KMS-11 (cell line): ENCODE data around the gene PTGFRN.

Experiments used
- H2AFZ ChIP-seq: fragments of 200-600 bp; sonication (generic); 2 replicates; pipeline ENCODE4 v1.6.1; 2016; ENCODE audit warnings: antibody characterized with exemption, mixed run types, low read depth
- H3K27ac ChIP-seq: fragments of 200-600 bp; sonication (generic); 2 replicates; pipeline ENCODE4 v1.6.1; 2016; ENCODE audit warnings: mild to moderate bottlenecking, mixed run types
- H3K27me3 ChIP-seq: fragments of 200-600 bp; sonication (generic); 2 replicates; pipeline ENCODE4 v1.6.1; 2017; ENCODE audit warnings: mild to moderate bottlenecking, low read depth, mixed run types, moderate library complexity; ENCODE audit not compliant: insufficient read depth
- H3K36me3 ChIP-seq: fragments of 200-600 bp; sonication (generic); 2 replicates; pipeline ENCODE4 v1.6.1; 2017; ENCODE audit warnings: mild to moderate bottlenecking, mixed run types; ENCODE audit not compliant: insufficient read depth
- H3K4me1 ChIP-seq: fragments of 200-600 bp; sonication (generic); 2 replicates; pipeline ENCODE4 v1.6.1; 2016; ENCODE audit warnings: mild to moderate bottlenecking, low read depth, mixed run types; ENCODE audit not compliant: poor library complexity, severe bottlenecking
- H3K4me2 ChIP-seq: fragments of 200-600 bp; sonication (generic); 2 replicates; pipeline ENCODE4 v1.7.0; 2016; ENCODE audit warnings: mild to moderate bottlenecking, mixed run types
- H3K4me3 ChIP-seq: fragments of 200-600 bp; sonication (generic); IDR thresholded peaks from 2 replicates; pipeline ENCODE4 v1.6.1; 2017; ENCODE audit warnings: low read depth, low read length, mixed read lengths; ENCODE audit not compliant: insufficient read depth
- H3K79me2 ChIP-seq: fragments of 200-600 bp; sonication (generic); 2 replicates; pipeline ENCODE4 v1.6.1; 2016; ENCODE audit warnings: low read depth, mixed run types; ENCODE audit not compliant: insufficient read depth
- H3K9ac ChIP-seq: fragments of 200-600 bp; sonication (generic); 2 replicates; pipeline ENCODE4 v1.6.1; 2016; ENCODE audit warnings: mild to moderate bottlenecking, mixed run types
- H4K20me1 ChIP-seq: fragments of 200-600 bp; sonication (generic); 2 replicates; pipeline ENCODE4 v1.6.1; 2016; ENCODE audit warnings: mild to moderate bottlenecking, mixed run types; ENCODE audit not compliant: insufficient read depth
- TF ChIP-seq, protein P1 (sequence below): fragments of 200-600 bp; sonication (generic); conservative IDR thresholded peaks from 2 replicates; pipeline ENCODE4 v1.6.1; 2017; ENCODE audit warnings: low read depth, mild to moderate bottlenecking, antibody characterized with exemption, low read length, moderate library complexity, mixed read lengths

Gene PTGFRN

DNA sequence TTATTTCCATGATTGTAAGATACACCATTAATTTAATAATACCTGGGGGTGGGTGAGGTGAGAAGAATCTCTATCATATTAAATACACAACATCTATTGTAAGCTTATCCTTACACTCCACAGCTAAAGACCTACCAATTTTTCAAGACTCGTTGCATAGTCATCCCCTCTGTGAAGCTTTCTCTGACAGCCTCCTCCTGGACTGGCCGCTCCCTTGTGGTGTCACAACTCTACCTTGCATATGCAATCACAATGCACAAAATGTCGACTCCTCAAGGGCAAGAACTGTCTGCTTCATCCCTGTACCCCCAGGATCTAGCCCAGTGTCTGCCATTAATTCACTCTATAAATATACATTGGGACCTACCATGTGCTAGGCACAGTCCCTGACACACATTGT lies 2.4 kb upstream of the PTGFRN start:
- no peak overlapping the region for H3K27ac ChIP-seq
- no peak overlapping the region for H3K4me2 ChIP-seq
- TF ChIP-seq, protein P1, sequence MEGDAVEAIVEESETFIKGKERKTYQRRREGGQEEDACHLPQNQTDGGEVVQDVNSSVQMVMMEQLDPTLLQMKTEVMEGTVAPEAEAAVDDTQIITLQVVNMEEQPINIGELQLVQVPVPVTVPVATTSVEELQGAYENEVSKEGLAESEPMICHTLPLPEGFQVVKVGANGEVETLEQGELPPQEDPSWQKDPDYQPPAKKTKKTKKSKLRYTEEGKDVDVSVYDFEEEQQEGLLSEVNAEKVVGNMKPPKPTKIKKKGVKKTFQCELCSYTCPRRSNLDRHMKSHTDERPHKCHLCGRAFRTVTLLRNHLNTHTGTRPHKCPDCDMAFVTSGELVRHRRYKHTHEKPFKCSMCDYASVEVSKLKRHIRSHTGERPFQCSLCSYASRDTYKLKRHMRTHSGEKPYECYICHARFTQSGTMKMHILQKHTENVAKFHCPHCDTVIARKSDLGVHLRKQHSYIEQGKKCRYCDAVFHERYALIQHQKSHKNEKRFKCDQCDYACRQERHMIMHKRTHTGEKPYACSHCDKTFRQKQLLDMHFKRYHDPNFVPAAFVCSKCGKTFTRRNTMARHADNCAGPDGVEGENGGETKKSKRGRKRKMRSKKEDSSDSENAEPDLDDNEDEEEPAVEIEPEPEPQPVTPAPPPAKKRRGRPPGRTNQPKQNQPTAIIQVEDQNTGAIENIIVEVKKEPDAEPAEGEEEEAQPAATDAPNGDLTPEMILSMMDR = no peak
- H3K27me3 ChIP-seq = no peaks in the 10 kb centered on the region
- no peaks in the 10 kb centered on the region for H3K79me2 ChIP-seq
- no peaks in the 10 kb centered on the region for H4K20me1 ChIP-seq
- no peaks in the 10 kb centered on the region for H3K4me1 ChIP-seq
- no peaks in the 10 kb centered on the region for H3K36me3 ChIP-seq
- H3K4me3 ChIP-seq = no peak overlapping the region
- no peak overlapping the region for H3K9ac ChIP-seq
- no peak overlapping the region for H2AFZ ChIP-seq

DNA sequence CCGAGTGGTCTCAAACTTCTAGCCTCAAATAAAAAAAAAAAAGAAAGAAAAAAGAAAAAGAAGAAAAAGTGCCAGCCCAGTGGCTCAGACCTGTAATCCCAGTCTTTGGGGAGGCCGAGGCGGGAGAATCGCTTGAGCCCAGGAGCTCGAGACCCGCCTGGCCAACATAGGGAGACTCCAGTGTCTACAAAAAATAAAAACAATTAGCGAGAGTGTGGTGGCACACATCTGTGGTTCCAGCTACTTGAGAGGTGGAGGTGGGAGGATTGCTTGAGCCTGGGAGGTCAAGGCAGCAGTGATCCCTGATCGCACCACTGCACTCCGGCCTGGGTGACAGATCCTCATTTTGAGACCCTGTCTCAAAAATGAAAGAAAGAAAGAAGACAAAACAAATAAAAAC lies 1.4 kb upstream of the PTGFRN start:
- no peaks in the 10 kb centered on the region for H3K36me3 ChIP-seq
- no peak overlapping the region for H3K9ac ChIP-seq
- H3K4me2 ChIP-seq = no peak overlapping the region
- H3K4me3 ChIP-seq = no peak overlapping the region
- no peaks in the 10 kb centered on the region for H4K20me1 ChIP-seq
- TF ChIP-seq, protein P1 = no peak
- no peaks in the 10 kb centered on the region for H3K4me1 ChIP-seq
- no peak overlapping the region for H2AFZ ChIP-seq
- no peaks in the 10 kb centered on the region for H3K27me3 ChIP-seq
- H3K79me2 ChIP-seq = no peaks in the 10 kb centered on the region
- H3K27ac ChIP-seq = no peak overlapping the region

DNA sequence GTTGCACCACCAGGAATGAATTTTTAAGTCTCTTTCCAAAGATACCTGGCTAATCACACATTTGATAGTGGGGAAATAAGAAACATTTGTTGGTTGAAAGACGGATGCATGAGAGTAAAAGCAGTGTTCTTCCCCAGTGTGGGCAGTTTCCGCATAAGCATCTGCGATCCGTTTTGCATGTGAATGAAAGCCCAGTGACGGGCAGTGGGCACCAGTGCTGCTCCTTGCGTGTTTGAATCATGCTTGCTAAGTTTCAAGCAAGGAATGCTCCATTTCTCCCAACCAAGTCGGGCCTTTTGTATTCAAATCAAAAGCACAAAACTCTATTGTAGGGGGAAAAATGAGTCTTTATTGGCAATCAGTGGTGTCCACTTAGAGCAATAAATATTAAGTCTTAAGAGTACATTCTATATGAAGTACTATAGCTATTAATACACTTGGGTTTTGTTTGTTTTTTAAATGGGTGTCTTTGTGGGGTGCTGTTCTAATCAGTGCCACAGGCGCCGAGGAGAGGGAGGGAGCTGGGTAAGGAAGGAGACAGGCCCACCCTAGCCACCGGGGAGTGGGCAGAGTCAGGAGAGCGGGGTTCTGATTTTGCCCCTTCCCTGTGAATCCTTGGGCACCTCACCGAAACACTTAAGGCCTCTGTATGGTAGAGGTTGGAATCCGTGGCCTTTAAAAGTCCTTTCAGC lies 750 bp upstream of the PTGFRN start:
- H3K79me2 ChIP-seq = no peaks in the 10 kb centered on the region
- H3K4me1 ChIP-seq = no peaks in the 10 kb centered on the region
- no peaks in the 10 kb centered on the region for H3K36me3 ChIP-seq
- H3K9ac ChIP-seq = no peak overlapping the region
- H3K4me2 ChIP-seq = no peak overlapping the region
- H3K4me3 ChIP-seq = no peak overlapping the region
- no peak overlapping the region for H2AFZ ChIP-seq
- no peaks in the 10 kb centered on the region for H3K27me3 ChIP-seq
- TF ChIP-seq, protein P1 = no peak
- H4K20me1 ChIP-seq = no peaks in the 10 kb centered on the region
- H3K27ac ChIP-seq = no peak overlapping the region

DNA sequence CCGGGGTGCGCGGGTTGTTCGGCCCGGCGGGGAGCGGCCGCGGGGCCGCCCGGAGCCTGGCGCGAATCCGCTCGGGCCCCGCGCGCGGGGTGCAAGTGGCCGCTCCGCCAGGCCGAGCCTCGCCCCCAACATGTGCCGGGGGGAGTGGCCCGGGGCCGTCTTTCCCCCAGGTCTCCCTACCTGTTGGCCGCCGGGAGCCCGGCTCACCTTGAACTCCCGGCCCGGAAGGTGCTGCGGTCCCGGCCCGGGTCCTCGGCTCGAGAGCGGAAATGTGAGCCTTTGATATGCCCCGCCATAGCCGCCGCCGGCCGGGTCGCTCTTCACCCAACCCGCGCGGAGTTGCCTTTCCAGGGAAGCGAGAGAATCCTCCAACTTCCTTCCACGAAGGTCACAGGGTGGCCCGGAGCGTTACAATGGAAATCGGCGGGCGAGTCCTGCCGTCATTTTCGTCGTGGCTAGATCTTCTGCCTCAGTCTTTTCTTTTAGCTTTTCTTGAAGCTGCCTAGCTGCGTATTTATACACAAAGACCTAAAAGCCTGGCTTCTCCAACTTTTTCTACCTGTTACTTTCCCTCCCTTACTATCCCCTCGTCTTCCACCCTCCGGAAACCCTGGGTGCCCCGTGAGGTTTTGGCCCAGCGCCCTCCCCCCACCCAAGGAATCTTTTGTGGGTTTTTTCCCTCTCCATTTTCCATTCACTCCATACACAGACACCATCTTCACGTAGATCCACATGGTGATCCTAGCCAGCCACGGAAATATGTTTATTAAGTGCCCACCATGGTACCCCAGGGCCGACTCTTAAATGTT lies 867 bp downstream of the PTGFRN start:
- H3K79me2 ChIP-seq = no peaks in the 10 kb centered on the region
- no peak overlapping the region for H3K27ac ChIP-seq
- TF ChIP-seq, protein P1 = no peak
- no peak overlapping the region for H2AFZ ChIP-seq
- no peaks in the 10 kb centered on the region for H3K4me1 ChIP-seq
- H3K9ac ChIP-seq = no peak overlapping the region
- no peaks in the 10 kb centered on the region for H3K36me3 ChIP-seq
- H4K20me1 ChIP-seq = no peaks in the 10 kb centered on the region
- no peak overlapping the region for H3K4me2 ChIP-seq
- no peak overlapping the region for H3K4me3 ChIP-seq
- H3K27me3 ChIP-seq = no peaks in the 10 kb centered on the region
